ENCODE measurements around the gene DTX1.

The DTX1 gene

DNA sequence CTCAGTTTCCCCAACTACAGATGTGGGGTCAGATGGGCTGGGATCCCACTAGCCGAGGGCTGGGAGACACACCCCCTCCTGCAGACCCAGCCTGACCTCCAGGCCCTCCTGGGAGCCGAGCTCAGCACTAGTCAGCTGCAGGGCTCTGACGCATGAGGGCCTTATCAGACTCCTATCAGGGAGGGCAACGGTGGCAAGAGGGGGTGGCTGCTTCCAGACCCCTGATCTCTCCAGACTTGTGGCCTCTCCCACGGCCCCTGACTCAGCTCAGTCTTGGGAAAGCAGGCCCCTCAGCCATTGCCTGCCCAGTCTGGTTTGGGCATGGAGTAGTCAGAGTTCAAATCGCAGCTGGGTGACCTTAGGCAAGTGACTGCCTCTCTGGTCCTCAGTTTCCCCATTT is 76.5 kb downstream of the DTX1 start:
- no peak overlapping the region for H3K4me3 ChIP-seq (ENCODE audit: low read length)
- no peak for DNase-seq (ENCODE audit: low read depth)
- TF ChIP-seq, protein P1, sequence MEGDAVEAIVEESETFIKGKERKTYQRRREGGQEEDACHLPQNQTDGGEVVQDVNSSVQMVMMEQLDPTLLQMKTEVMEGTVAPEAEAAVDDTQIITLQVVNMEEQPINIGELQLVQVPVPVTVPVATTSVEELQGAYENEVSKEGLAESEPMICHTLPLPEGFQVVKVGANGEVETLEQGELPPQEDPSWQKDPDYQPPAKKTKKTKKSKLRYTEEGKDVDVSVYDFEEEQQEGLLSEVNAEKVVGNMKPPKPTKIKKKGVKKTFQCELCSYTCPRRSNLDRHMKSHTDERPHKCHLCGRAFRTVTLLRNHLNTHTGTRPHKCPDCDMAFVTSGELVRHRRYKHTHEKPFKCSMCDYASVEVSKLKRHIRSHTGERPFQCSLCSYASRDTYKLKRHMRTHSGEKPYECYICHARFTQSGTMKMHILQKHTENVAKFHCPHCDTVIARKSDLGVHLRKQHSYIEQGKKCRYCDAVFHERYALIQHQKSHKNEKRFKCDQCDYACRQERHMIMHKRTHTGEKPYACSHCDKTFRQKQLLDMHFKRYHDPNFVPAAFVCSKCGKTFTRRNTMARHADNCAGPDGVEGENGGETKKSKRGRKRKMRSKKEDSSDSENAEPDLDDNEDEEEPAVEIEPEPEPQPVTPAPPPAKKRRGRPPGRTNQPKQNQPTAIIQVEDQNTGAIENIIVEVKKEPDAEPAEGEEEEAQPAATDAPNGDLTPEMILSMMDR (IDR thresholded peaks at IDR 0.05; ENCODE audit: insufficient read depth, low read depth, low read length, missing control alignments) = no peak

DNA sequence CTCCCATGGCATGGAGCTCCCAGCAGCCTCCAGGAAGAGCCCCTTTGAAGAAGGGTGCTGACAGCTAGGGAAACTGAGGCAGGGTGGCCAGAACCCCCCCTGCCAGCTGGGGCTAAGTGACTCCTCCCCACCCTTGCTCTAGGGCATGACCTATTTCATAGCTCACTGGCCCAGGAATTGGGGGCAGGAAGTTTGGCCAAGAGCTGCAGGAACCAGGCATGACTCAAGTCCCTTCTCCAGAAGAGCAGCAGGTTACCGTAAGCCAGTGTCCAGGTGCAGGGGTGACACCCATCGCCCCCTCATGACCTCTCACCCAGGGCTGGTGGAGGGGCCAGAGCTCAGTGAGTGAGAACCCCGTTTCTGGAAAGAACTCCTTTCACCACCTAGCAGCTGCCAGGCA is 77.1 kb downstream of the DTX1 start:
- H3K4me3 ChIP-seq (ENCODE audit: low read length) = no peak overlapping the region
- TF ChIP-seq, protein P1 (IDR thresholded peaks at IDR 0.05; ENCODE audit: insufficient read depth, low read depth, low read length, missing control alignments) = no peak
- DNase-seq (ENCODE audit: low read depth) = no peak

DNA sequence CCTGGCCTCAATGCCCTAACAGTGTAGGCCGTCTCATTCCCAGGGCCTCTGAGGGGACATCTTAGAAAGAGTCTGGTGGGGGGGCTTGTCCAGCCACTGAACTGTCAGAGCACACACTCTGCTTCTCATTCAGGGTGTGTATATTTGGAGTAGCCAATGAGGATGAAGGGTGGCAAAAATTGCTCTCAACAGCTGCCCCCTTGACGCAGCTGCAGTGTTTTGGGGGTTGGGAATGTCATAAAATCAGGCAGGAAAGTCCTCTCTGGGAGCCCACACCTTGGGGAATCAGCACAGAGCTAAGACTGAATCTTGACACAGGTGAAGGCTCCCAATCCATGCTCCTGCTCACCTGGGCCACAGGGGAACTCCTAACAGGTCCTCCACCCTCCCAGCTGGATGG is 77.5 kb downstream of the DTX1 start:
- DNase-seq (ENCODE audit: low read depth) = no peak
- H3K4me3 ChIP-seq (ENCODE audit: low read length) = no peak overlapping the region
- TF ChIP-seq, protein P1 (IDR thresholded peaks at IDR 0.05; ENCODE audit: insufficient read depth, low read depth, low read length, missing control alignments) = no peak

DNA sequence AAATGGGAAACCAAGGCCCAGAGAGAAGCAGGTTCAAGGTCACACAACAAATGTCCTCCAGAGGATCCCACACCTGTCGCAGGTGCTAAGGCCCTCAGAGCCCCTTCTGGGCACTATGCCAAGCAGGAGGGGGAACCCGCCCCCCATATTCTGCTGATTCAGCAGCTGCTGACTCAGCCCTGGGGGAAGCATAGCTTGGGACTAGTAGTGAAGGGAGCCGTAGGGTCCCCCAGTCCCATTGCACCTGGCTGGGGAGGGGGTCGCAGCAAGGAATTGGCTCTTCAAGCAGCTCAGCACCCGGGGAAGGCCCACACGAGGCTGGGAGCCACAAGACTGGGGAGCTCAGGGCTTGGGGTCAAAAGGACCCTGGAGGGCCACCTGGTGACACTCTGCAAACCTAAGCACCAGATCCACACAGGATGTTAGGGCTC is 78.0 kb downstream of the DTX1 start:
- no peak for DNase-seq (ENCODE audit: low read depth)
- no peak overlapping the region for H3K4me3 ChIP-seq (ENCODE audit: low read length)
- TF ChIP-seq, protein P1 (IDR thresholded peaks at IDR 0.05; ENCODE audit: insufficient read depth, low read depth, low read length, missing control alignments) = no peak

DNA sequence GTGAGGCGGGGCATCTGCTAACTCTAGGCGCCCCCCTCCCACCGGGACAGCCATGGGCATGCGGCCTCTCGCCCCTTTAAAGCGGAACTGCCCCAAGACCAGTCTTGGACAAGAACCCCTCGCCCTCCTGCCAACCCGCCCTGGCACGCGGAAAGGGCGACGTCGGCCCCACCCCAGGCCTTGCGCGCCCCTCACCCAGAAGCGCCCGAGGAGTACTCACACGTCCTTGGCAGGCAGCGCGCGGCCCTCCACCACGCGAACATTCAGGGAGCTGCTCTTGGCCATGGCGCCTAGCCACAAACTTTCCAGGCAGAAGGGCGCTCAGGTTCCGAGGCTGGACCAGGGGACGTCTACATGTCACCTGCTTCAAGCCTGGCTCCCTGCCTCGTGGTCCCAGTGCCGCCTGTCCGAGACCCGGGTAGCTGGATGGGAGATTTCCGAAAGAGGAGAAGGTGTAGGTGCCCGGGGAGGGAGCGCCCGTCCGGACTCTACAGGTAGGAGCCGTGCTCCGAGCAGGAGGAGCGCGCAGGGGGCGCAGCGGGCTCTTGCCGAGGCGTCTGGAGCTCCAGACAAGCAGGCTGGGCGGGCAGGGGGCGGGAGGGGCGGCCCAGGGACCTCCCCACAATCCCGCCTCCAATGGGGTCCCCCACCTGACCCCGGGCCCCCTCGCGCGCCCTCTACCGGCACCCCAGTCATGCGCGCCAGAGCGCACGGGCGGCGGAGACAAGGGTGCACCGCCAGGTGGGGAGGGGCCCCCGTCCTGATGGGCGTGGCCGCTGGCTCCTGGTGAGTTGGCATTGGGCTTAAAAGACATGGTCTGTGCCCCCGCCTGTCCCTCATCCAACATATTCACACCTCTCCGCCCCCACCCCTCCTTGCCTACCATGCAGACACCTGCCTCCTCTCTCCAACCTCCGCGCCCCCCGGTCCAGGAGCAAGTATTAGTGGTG is 78.9 kb downstream of the DTX1 start, which contains the start of gene RASAL1:
Gene RASAL1 (minus strand): TSS at position 584 of the 950 bp plus-strand sequence. CDS start 299 bp downstream, at position 285.
- TF ChIP-seq, protein P1 (IDR thresholded peaks at IDR 0.05; ENCODE audit: insufficient read depth, low read depth, low read length, missing control alignments) = no peak
- H3K4me3 ChIP-seq (ENCODE audit: low read length) = peak within 1 kb of the TSS; percentile 28
- DNase-seq (ENCODE audit: low read depth) = peak; percentile 55

DNA sequence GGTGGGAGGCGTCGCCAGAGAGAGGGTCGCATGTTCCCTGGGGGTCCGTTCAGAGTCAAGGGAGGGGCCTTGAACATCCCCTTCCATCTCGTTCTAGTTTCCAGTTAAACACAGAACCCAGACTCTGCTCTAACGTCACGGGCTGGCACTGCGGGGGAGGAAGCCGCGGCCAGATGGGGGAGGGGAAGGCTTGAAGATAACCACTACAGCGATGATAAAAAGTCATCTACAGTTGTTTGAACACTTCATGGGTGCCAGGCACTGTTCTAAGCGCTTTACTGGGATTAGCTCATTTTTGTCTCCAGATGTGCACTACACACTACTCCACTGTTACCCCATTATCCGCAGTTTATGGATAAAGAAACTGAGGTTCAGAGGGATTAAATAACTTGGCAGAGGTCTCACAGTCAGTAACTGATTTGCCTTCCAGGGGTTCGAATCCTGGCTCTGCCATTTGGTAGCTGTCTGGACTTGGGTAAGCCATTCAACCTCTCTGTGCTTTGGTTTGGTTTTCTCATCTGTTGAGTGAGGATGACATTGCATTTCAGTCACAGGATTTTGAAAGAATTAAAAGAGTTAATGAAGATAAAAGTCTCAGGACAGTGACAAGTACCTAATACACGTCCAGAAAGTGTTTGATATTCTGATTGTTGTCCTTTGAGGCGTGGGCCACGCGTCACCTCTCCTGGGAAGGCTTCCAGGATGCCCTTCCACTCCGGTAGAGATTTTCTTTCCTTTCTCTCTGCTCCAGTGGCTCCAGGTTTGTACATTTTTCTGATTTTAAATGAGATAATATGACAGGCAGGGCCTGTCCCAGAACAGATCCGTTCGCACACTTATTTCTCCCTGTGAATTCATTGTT is 79.8 kb downstream of the DTX1 start:
- TF ChIP-seq, protein P1 (IDR thresholded peaks at IDR 0.05; ENCODE audit: insufficient read depth, low read depth, low read length, missing control alignments) = no peak
- DNase-seq (ENCODE audit: low read depth) = no peak
- no peak overlapping the region for H3K4me3 ChIP-seq (ENCODE audit: low read length)

All from epithelial cell of esophagus (primary cell).